ENCODE results near the gene RHCG. TPM values are rescaled to one million over a fixed set of nuclear protein-coding genes. Genes with fewer than 3 reads are reported as not detected.

RHCG gene
- total RNA-seq, 5 donors from 2014 or later (not counting 1 experiment from before 2014, with no cell fraction given) = not detected

- peaks cover 0 to 8% of the 10 kb centered on the region in 2 experiments for H3K4me1 ChIP-seq (ENCODE audit: control insufficient read depth in 1 of 2, extremely low read depth in 1 of 2, insufficient read depth in 2 of 2, low read length in 2 of 2)
- 69% methylated on average over 2 of the region's 2 CpGs for WGBS (ENCODE audit: insufficient coverage)
- H3K36me3 ChIP-seq (ENCODE audit: control insufficient read depth in 2 of 2, extremely low read depth in 1 of 2, insufficient read depth in 1 of 2, low read length in 1 of 2) = no peaks in the 10 kb centered on the region
- ChIA-PET CTCF (interaction anchor here (1.2 to 4.2 kb wide), 2 partner anchors 9 to 70 kb away, joined by 3 to 21 read pairs; no protein-coding TSS in a partner anchor), POLR2A (no interaction called here)
- Mint-ChIP-seq H3K9me3 (no peaks in the 10 kb centered on the region), H3K36me3 (no peaks in the 10 kb centered on the region), H3K4me3 (no peak overlapping the region), H3K27ac (no peak overlapping the region), H3K4me1 (peaks cover 5 to 9% (median 6%) of the 10 kb centered on the region in 3 donors), H3K27me3 (peaks cover 31 to 32% of the 10 kb centered on the region in 2 donors)
- ATAC-seq (replicated peaks in 1 of 4) (no peak), DNase-seq (no peak)
- no peaks in the 10 kb centered on the region for H3K9me3 ChIP-seq
- no peak overlapping the region for H3K27ac ChIP-seq (ENCODE audit: low read length)
- H3K4me3 ChIP-seq (ENCODE audit: control insufficient read depth in 1 of 2, extremely low read depth in 1 of 2, low read length in 1 of 2) = no peak overlapping the region
- peaks cover 8 to 36% of the 10 kb centered on the region in 2 experiments for H3K27me3 ChIP-seq (replicated peaks in 1 of 2; ENCODE audit: control insufficient read depth in 2 of 2, extremely low read depth in 1 of 2, insufficient read depth in 2 of 2, low read length in 1 of 2)
These were observed 68.1 kb downstream of the RHCG start for GRCh38 chr15:89428246-89428645.

- peaks cover 29 to 41% of the 10 kb centered on the region in 2 donors for H3K27me3 Mint-ChIP-seq
- no peak for ATAC-seq (replicated peaks in 1 of 4)
- Histone ChIP-seq H3K27ac (ENCODE audit: low read length) (no peak overlapping the region), H3K27me3 (replicated peaks in 1 of 2; ENCODE audit: control insufficient read depth in 2 of 2, extremely low read depth in 1 of 2, insufficient read depth in 2 of 2, low read length in 1 of 2) (peaks cover 6 to 31% of the 10 kb centered on the region in 2 experiments), H3K9me3 (no peaks in the 10 kb centered on the region), H3K4me3 (ENCODE audit: control insufficient read depth in 1 of 2, extremely low read depth in 1 of 2, low read length in 1 of 2) (no peak overlapping the region), H3K36me3 (ENCODE audit: control insufficient read depth in 2 of 2, extremely low read depth in 1 of 2, insufficient read depth in 1 of 2, low read length in 1 of 2) (no peaks in the 10 kb centered on the region), H3K4me1 (ENCODE audit: control insufficient read depth in 1 of 2, extremely low read depth in 1 of 2, insufficient read depth in 2 of 2, low read length in 2 of 2) (peaks cover 0 to 8% of the 10 kb centered on the region in 2 experiments)
- no peak for DNase-seq
- H3K27ac Mint-ChIP-seq = no peak overlapping the region
- ChIA-PET POLR2A (no interaction called here), CTCF (interaction anchor here in 1 of 2 donors (1.2 kb wide), 1 partner anchor 9 kb away, joined by 4 read pairs; no protein-coding TSS in a partner anchor)
- no peaks in the 10 kb centered on the region for H3K9me3 Mint-ChIP-seq
- H3K4me1 Mint-ChIP-seq = peaks cover 5 to 9% (median 6%) of the 10 kb centered on the region in 3 donors
- H3K4me3 Mint-ChIP-seq = no peak overlapping the region
- WGBS (ENCODE audit: insufficient coverage) = 85% methylated on average over 3 of the region's 5 CpGs
- H3K36me3 Mint-ChIP-seq = no peaks in the 10 kb centered on the region
These were observed 69.9 kb downstream of the RHCG start for GRCh38 chr15:89426500-89426899.

- Mint-ChIP-seq H3K4me3 (no peak overlapping the region), H3K36me3 (no peaks in the 10 kb centered on the region), H3K4me1 (no peaks in the 10 kb centered on the region), H3K27me3 (peaks cover 33 to 54% of the 10 kb centered on the region in 2 donors), H3K27ac (no peak overlapping the region), H3K9me3 (peaks cover 0 to 7% (median 0%) of the 10 kb centered on the region in 3 donors)
- Histone ChIP-seq H3K27me3 (replicated peaks in 1 of 2; ENCODE audit: control insufficient read depth in 2 of 2, extremely low read depth in 1 of 2, insufficient read depth in 2 of 2, low read length in 1 of 2) (peaks cover 3 to 25% of the 10 kb centered on the region in 2 experiments), H3K36me3 (ENCODE audit: control insufficient read depth in 2 of 2, extremely low read depth in 1 of 2, insufficient read depth in 1 of 2, low read length in 1 of 2) (no peaks in the 10 kb centered on the region), H3K4me1 (ENCODE audit: control insufficient read depth in 1 of 2, extremely low read depth in 1 of 2, insufficient read depth in 2 of 2, low read length in 2 of 2) (no peaks in the 10 kb centered on the region), H3K9me3 (no peaks in the 10 kb centered on the region), H3K4me3 (ENCODE audit: control insufficient read depth in 1 of 2, extremely low read depth in 1 of 2, low read length in 1 of 2) (no peak overlapping the region), H3K27ac (ENCODE audit: low read length) (no peak overlapping the region)
- no peak for DNase-seq
- ChIA-PET POLR2A (no interaction called here), CTCF (no interaction called here)
- WGBS (ENCODE audit: insufficient coverage) = 37% methylated on average over 7 of the region's 8 CpGs
- no peak for ATAC-seq (replicated peaks in 1 of 4)
These were observed 72.4 kb downstream of the RHCG start for GRCh38 chr15:89423981-89424380.

Other genes starting within 250 kb of the RHCG start
- gene POLG, start 161.8 kb downstream of the RHCG start, total RNA-seq = 100 to 1,000 TPM; 136 to 171 (median 165) TPM
- gene TICRR, start 78.9 kb upstream of the RHCG start, total RNA-seq = under 1 TPM; 0.14 to 0.38 (median 0.25) TPM
- gene KIF7, start 158.9 kb upstream of the RHCG start, total RNA-seq = under 1 TPM; 0.07 to 0.26 (median 0.20) TPM
- 1 to 10 TPM in 1 of 5 donors, under 1 TPM in 3, not detected in 1; 0.25 to 1.1 (median 0.60) TPM for gene PLIN1, start 182.8 kb upstream of the RHCG start, total RNA-seq
- gene PEX11A, start 194.2 kb upstream of the RHCG start, total RNA-seq = 1 to 10 TPM in 4 of 5 donors, under 1 TPM in 1; 0.91 to 4.0 (median 2.0) TPM
- under 1 TPM in 2 of 5 donors, not detected in 3; 0.13 to 0.35 TPM for gene WDR93, start 194.2 kb upstream of the RHCG start, total RNA-seq